ENCODE results near the gene DIP2C. TPM values are rescaled to one million over a fixed set of nuclear protein-coding genes. Genes with fewer than 3 reads are reported as not detected.
"Not testable (repeated sequence)": the region's sequence is repeated elsewhere in the genome, so short reads cannot be mapped to it uniquely, and the experiment has no call there.

The DIP2C gene
- total RNA-seq, 2 experiments from 2014 or later, result 0.22 to 0.54 TPM

GRCh38 chr10:458421-458851 lies 231.0 kb downstream of the DIP2C start:
- Mint-ChIP-seq H3K27me3 (no peaks in the 10 kb centered on the region), H3K9me3 (peaks cover 2% of the 10 kb centered on the region), H3K27ac (no peak overlapping the region), H3K4me3 (no peak overlapping the region), H3K4me1 (peaks cover 6% of the 10 kb centered on the region), H3K36me3 (peaks cover 4% of the 10 kb centered on the region)
- DNase-seq, result no peak

- Mint-ChIP-seq H3K36me3 (no peaks in the 10 kb centered on the region), H3K4me3 (no peak overlapping the region), H3K27me3 (no peaks in the 10 kb centered on the region), H3K9me3 (no peaks in the 10 kb centered on the region), H3K4me1 (peaks cover 23% of the 10 kb centered on the region), H3K27ac (no peak overlapping the region)
- DNase-seq, result no peak
These were observed 233.0 kb downstream of the DIP2C start for GRCh38 chr10:456486-456885.

DNA sequence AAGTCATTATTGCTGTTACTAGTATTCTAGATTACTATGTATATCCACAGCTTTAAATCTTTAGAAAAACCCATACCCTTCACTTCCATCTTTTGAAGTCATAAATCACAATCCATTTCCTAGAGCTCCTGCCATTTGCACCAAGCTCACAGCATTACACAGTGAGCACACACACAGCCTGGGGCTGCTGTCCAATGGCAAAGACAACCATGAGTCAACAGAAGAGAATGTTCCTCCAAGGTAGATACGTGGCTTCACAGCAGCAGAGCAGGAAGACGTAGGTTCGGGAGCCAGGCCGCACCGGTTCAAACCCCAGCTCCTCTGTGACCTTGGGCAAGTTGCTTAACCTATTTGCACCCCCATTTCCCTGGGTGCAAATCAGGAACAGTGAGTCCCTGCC lies 234.6 kb downstream of the DIP2C start:
- H3K27ac Mint-ChIP-seq, result peak overlapping the region; percentile 43
- peaks cover 37% of the 10 kb centered on the region for H3K4me1 Mint-ChIP-seq
- H3K27me3 Mint-ChIP-seq, result no peaks in the 10 kb centered on the region
- no peaks in the 10 kb centered on the region for H3K36me3 Mint-ChIP-seq
- H3K9me3 Mint-ChIP-seq, result no peaks in the 10 kb centered on the region
- peak overlapping the region; percentile 23 for H3K4me3 Mint-ChIP-seq
- no peak for DNase-seq

- DNase-seq, result no peak
- peaks cover 37% of the 10 kb centered on the region for H3K4me1 Mint-ChIP-seq
- H3K27ac Mint-ChIP-seq, result no peak overlapping the region
- H3K9me3 Mint-ChIP-seq, result no peaks in the 10 kb centered on the region
- no peaks in the 10 kb centered on the region for H3K27me3 Mint-ChIP-seq
- H3K36me3 Mint-ChIP-seq, result no peaks in the 10 kb centered on the region
- no peak overlapping the region for H3K4me3 Mint-ChIP-seq
These were observed 235.8 kb downstream of the DIP2C start for GRCh38 chr10:453647-454046.

- no peak overlapping the region for H3K27ac Mint-ChIP-seq
- H3K9me3 Mint-ChIP-seq, result no peaks in the 10 kb centered on the region
- H3K4me1 Mint-ChIP-seq, result peaks cover 37% of the 10 kb centered on the region
- H3K27me3 Mint-ChIP-seq, result no peaks in the 10 kb centered on the region
- H3K36me3 Mint-ChIP-seq, result no peaks in the 10 kb centered on the region
- H3K4me3 Mint-ChIP-seq, result no peak overlapping the region
- DNase-seq, result no peak
These were observed 236.7 kb downstream of the DIP2C start for GRCh38 chr10:452512-453426.

DNA sequence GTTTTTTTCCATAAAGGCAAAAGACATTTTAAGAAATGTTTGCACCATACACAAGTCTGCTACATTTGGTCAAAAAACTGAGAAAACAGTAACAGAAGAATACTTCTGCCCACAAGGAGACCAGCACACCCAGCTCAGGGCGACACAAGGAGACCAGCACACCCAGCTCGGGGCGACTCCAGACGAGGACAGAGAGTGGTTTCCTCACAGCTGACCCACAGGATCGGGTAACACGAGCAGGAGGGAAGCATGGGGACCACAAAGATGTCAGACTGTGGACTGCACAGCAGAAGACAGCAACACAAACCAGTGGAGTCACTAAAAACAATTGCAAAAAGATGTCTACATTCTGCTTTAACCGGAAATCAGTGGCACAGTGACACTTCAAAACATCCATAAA lies 237.6 kb downstream of the DIP2C start:
- Mint-ChIP-seq H3K4me3 (no peak overlapping the region), H3K27ac (no peak overlapping the region), H3K9me3 (no peaks in the 10 kb centered on the region), H3K27me3 (no peaks in the 10 kb centered on the region), H3K4me1 (peaks cover 37% of the 10 kb centered on the region), H3K36me3 (no peaks in the 10 kb centered on the region)
- DNase-seq, result no peak

GRCh38 chr10:451021-451471 lies 238.4 kb downstream of the DIP2C start:
- H3K4me3 Mint-ChIP-seq, result peak overlapping the region; percentile 63
- peaks cover 37% of the 10 kb centered on the region for H3K4me1 Mint-ChIP-seq
- H3K27ac Mint-ChIP-seq, result peak overlapping the region; percentile 26
- no peaks in the 10 kb centered on the region for H3K36me3 Mint-ChIP-seq
- DNase-seq, result peak; percentile 70
- H3K27me3 Mint-ChIP-seq, result no peaks in the 10 kb centered on the region
- H3K9me3 Mint-ChIP-seq, result no peaks in the 10 kb centered on the region

- Mint-ChIP-seq H3K4me3 (peak overlapping the region; percentile 63), H3K27ac (no peak overlapping the region), H3K36me3 (no peaks in the 10 kb centered on the region), H3K27me3 (no peaks in the 10 kb centered on the region), H3K4me1 (peaks cover 37% of the 10 kb centered on the region), H3K9me3 (no peaks in the 10 kb centered on the region)
- no peak for DNase-seq
These were observed 239.0 kb downstream of the DIP2C start for GRCh38 chr10:450463-450862.

DNA sequence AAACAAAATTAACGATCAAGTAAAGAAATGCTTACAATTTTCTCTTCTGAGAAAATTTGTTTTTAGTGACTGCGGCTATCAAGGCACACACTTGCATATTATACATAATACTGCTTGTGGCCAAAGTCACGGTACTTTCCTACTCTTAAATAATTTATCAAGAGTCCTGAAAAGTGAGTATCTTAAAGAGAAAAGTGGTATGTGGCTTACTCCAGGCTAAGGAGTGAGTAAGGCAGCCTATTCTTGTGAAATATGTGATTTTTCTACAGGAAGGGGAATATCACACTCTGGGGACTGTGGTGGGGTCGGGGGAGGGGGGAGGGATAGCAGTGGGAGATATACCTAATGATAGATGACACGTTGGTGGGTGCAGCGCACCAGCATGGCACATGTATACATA lies 240.1 kb downstream of the DIP2C start:
- not testable (repeated sequence) for H3K27ac Mint-ChIP-seq, DNase-seq, H3K9me3 Mint-ChIP-seq, H3K36me3 Mint-ChIP-seq, H3K27me3 Mint-ChIP-seq, H3K4me3 Mint-ChIP-seq
- H3K4me1 Mint-ChIP-seq, result peaks cover 36% of the 10 kb centered on the region

GRCh38 chr10:443459-443858 lies 246.0 kb downstream of the DIP2C start:
- Mint-ChIP-seq H3K36me3 (no peaks in the 10 kb centered on the region), H3K27ac (no peak overlapping the region), H3K27me3 (no peaks in the 10 kb centered on the region), H3K9me3 (no peaks in the 10 kb centered on the region), H3K4me3 (no peak overlapping the region), H3K4me1 (peaks cover 2% of the 10 kb centered on the region)
- DNase-seq, result no peak

DNA sequence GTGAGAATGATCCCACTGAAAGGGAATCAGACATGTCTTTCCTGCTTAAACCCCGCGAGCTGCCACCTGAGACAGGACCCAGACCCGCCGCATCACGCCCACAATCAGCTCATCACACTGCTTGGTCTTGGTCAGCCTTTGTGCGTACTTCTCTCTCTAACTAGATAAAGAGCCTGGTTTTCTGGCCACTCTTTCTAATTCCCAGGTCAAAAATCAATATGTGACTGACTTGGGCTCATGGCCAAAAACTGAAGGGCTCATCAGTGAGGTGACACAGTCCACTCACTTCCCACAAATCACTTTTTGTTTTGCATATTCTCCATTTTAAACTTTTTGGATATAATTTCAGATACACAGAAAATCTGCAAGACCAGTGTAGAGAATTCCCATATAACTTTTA lies 247.3 kb downstream of the DIP2C start:
- H3K36me3 Mint-ChIP-seq, result no peaks in the 10 kb centered on the region
- H3K4me1 Mint-ChIP-seq, result peaks cover 8% of the 10 kb centered on the region
- no peak overlapping the region for H3K27ac Mint-ChIP-seq

GRCh38 chr10:441659-442058 lies 247.8 kb downstream of the DIP2C start:
- no peak overlapping the region for H3K4me3 Mint-ChIP-seq
- no peaks in the 10 kb centered on the region for H3K36me3 Mint-ChIP-seq
- no peaks in the 10 kb centered on the region for H3K9me3 Mint-ChIP-seq
- no peaks in the 10 kb centered on the region for H3K27me3 Mint-ChIP-seq
- H3K4me1 Mint-ChIP-seq, result peaks cover 8% of the 10 kb centered on the region
- no peak overlapping the region for H3K27ac Mint-ChIP-seq
- no peak for DNase-seq

More for the DNA sequence above, 247.3 kb downstream of the DIP2C start:
- H3K9me3 Mint-ChIP-seq, result no peaks in the 10 kb centered on the region
- DNase-seq, result no peak
- no peaks in the 10 kb centered on the region for H3K27me3 Mint-ChIP-seq
- H3K4me3 Mint-ChIP-seq, result no peak overlapping the region

DNA sequence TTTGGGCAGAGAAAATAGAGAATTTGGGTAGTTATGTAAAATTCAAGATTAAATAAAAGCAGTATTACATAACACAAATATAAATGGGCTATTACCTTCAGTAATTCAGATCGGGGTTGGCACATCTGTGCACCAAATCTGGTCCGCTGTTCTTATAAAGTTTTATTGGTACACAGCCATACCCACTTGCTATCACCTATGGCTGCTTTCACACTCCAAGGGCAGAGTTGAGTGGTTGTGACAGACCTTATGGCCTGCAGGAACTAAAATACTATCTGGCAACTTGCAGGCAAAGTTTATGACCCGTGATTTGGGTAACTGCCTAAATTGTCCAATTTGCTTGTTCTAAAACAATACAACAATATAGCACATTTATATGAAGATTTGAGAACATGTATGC lies 249.3 kb downstream of the DIP2C start:
- Mint-ChIP-seq H3K4me1 (peaks cover 12% of the 10 kb centered on the region), H3K27me3 (peaks cover 4% of the 10 kb centered on the region), H3K4me3 (no peak overlapping the region), H3K36me3 (no peaks in the 10 kb centered on the region), H3K9me3 (no peaks in the 10 kb centered on the region), H3K27ac (no peak overlapping the region)
- DNase-seq, result no peak

GRCh38 chr10:437698-438490 lies 251.6 kb downstream of the DIP2C start:
- Mint-ChIP-seq H3K9me3 (no peaks in the 10 kb centered on the region), H3K27me3 (peaks cover 9% of the 10 kb centered on the region), H3K36me3 (no peaks in the 10 kb centered on the region), H3K4me3 (no peak overlapping the region), H3K4me1 (peaks cover 20% of the 10 kb centered on the region), H3K27ac (no peak overlapping the region)
- DNase-seq, result no peak

GRCh38 chr10:436911-437665 lies 252.4 kb downstream of the DIP2C start:
- H3K36me3 Mint-ChIP-seq, result no peaks in the 10 kb centered on the region
- peaks cover 9% of the 10 kb centered on the region for H3K27me3 Mint-ChIP-seq
- H3K4me1 Mint-ChIP-seq, result peaks cover 22% of the 10 kb centered on the region
- no peak for DNase-seq
- peaks cover 2% of the 10 kb centered on the region for H3K9me3 Mint-ChIP-seq
- H3K27ac Mint-ChIP-seq, result no peak overlapping the region
- no peak overlapping the region for H3K4me3 Mint-ChIP-seq
